Endothelial cell of umbilical vein (primary cell): ENCODE results near the gene SERPINB7. TPM values are rescaled to one million over a fixed set of nuclear protein-coding genes. Genes with fewer than 3 reads are reported as not detected.

Experiments
- BruUV-seq: library from RNA; stranded (reverse); fragments of 400-500 nt; replicated peaks from 2 replicates; lab custom pipeline; 2021; lab: Mats Ljungman, UMichigan
- CTCF ChIA-PET: fragments of 300-600, 350-600 bp; sonication (Branson Sonifier 250); formaldehyde crosslinking; loops from one replicate; lab custom pipeline; 2021; ENCODE audit warnings: antibody characterized with exemption, inconsistent platforms; lab: Charles Lee
- POLR2A ChIA-PET: fragments of 300-600, 350-600 bp; sonication (Branson Sonifier 250); formaldehyde crosslinking; loops from one replicate; lab custom pipeline; 2021; ENCODE audit warnings: antibody characterized with exemption, inconsistent platforms; lab: Charles Lee
- DNase-seq: peaks from one replicate; pipeline ENCODE4 v3.0.0-alpha.2; 2011; ENCODE audit warnings: low read depth, low spot score
- FAIRE-seq: peaks from 2 replicates; lab custom pipeline; 2011; peaks lifted over from hg19 to GRCh38; lab: Jason Lieb, UNC
- H2AFZ ChIP-seq: 2 replicates; pipeline ENCODE4 v1.6.0; 2012; ENCODE audit warnings: low read depth, low read length, control low read depth, inconsistent platforms
- H3K27ac ChIP-seq: 2 replicates; pipeline ENCODE4 v1.5.1; 2011; ENCODE audit warnings: low read depth, mild to moderate bottlenecking, control low read depth, low read length, moderate library complexity; ENCODE audit not compliant: insufficient read depth
- H3K27me3 ChIP-seq, 2 experiments: 2 replicates each; pipeline versions ENCODE4 v1.6.0 to v1.6.1; 2011; ENCODE audit warnings: low read length in 2 of 2, mixed read lengths in 1 of 2; ENCODE audit not compliant: control insufficient read depth in 2 of 2, insufficient read depth in 2 of 2
- H3K36me3 ChIP-seq, 2 experiments: 2 replicates in 1 of 2; 3 replicates in 1 of 2; pipeline ENCODE4 v1.5.1; 2011; ENCODE audit warnings: low read length in 2 of 2, mild to moderate bottlenecking in 1 of 2, moderate library complexity in 1 of 2; ENCODE audit not compliant: control insufficient read depth in 2 of 2, insufficient read depth in 2 of 2; ENCODE audit errors: extremely low read depth in 1 of 2
- H3K4me1 ChIP-seq: 3 replicates; pipeline ENCODE4 v1.5.1; 2011; ENCODE audit warnings: mild to moderate bottlenecking, low read length; ENCODE audit not compliant: control insufficient read depth, insufficient read depth; ENCODE audit errors: extremely low read depth
- H3K4me2 ChIP-seq: 2 replicates; pipeline ENCODE4 v1.6.1; 2011; ENCODE audit warnings: low read length, control low read depth, mixed read lengths; ENCODE audit not compliant: insufficient read depth
- H3K4me3 ChIP-seq, 3 experiments: fragments of 200-600 bp in 1 of 3; sonication (generic), shearing (Covaris generic) in 1 of 3; replicated peaks in 1 of 3; 2 replicates each; pipeline ENCODE4 v1.5.1; 2011 to 2016; ENCODE audit warnings: control low read depth in 3 of 3, low read length in 3 of 3, mild to moderate bottlenecking in 2 of 3, inconsistent platforms in 1 of 3, low read depth in 1 of 3, moderate library complexity in 1 of 3; ENCODE audit not compliant: insufficient read depth in 1 of 3
- H3K79me2 ChIP-seq: 2 replicates; pipeline ENCODE4 v1.6.0; 2012; ENCODE audit warnings: low read length, inconsistent platforms; ENCODE audit not compliant: control insufficient read depth, insufficient read depth
- H3K9ac ChIP-seq: replicated peaks from 2 replicates; pipeline ENCODE3; 2011; ENCODE audit warnings: low read length, control low read depth; ENCODE audit not compliant: insufficient read depth; ENCODE audit errors: extremely low read depth
- H3K9me1 ChIP-seq: replicated peaks from 3 replicates; pipeline ENCODE4 v1.6.0; 2011; ENCODE audit warnings: mild to moderate bottlenecking, low read length; ENCODE audit not compliant: control insufficient read depth, insufficient read depth; ENCODE audit errors: extremely low read depth
- H3K9me3 ChIP-seq: replicated peaks from 2 replicates; pipeline ENCODE4 v1.5.1; 2012; ENCODE audit warnings: low read length, inconsistent platforms; ENCODE audit not compliant: control insufficient read depth, insufficient read depth
- H4K20me1 ChIP-seq: replicated peaks from 2 replicates; pipeline ENCODE3; 2011; ENCODE audit warnings: mild to moderate bottlenecking, low read length; ENCODE audit not compliant: control insufficient read depth, insufficient read depth; ENCODE audit errors: extremely low read depth
- CTCF ChIP-seq, 2 donors: IDR thresholded peaks; 1 replicate in 1 of 2; 2 replicates in 1 of 2; pipeline ENCODE4 v1.5.1; 2011; ENCODE audit warnings: low read length in 2 of 2, mild to moderate bottlenecking in 2 of 2, moderate library complexity in 2 of 2, control low read depth in 1 of 2, inconsistent platforms in 1 of 2, low read depth in 1 of 2; ENCODE audit not compliant: insufficient read depth in 1 of 2; ENCODE audit errors: extremely low read depth in 1 of 2
- EZH2 ChIP-seq: IDR thresholded peaks from 2 replicates; pipeline ENCODE4 v1.6.1; 2012; ENCODE audit warnings: borderline replicate concordance, low read depth, mild to moderate bottlenecking, moderate library complexity, low read length, inconsistent platforms; ENCODE audit not compliant: severe bottlenecking
- FOS ChIP-seq: IDR thresholded peaks from 2 replicates; pipeline ENCODE4 v1.6.1; 2011; ENCODE audit warnings: mild to moderate bottlenecking, low read length, moderate library complexity, borderline replicate concordance; ENCODE audit not compliant: insufficient read depth
- GATA2 ChIP-seq: IDR thresholded peaks from 2 replicates; pipeline ENCODE4 v1.7.0; 2011; ENCODE audit warnings: low read depth, mild to moderate bottlenecking, moderate library complexity, mixed read lengths, low read length; ENCODE audit not compliant: insufficient read length, insufficient read depth
- JUN ChIP-seq: IDR thresholded peaks from 2 replicates; pipeline ENCODE4 v1.6.1; 2011; ENCODE audit warnings: borderline replicate concordance, low read depth; ENCODE audit not compliant: insufficient read length, insufficient read depth
- MAX ChIP-seq: IDR thresholded peaks from 2 replicates; pipeline ENCODE4 v1.6.1; 2011; ENCODE audit not compliant: insufficient read depth, insufficient read length
- MYC ChIP-seq: IDR thresholded peaks from one replicate; pipeline ENCODE4 v1.6.1; 2011; ENCODE audit warnings: mild to moderate bottlenecking, low read depth, low read length
- POLR2A ChIP-seq: IDR thresholded peaks from 2 replicates; pipeline ENCODE4 v1.6.1; 2012; ENCODE audit warnings: low read depth, mild to moderate bottlenecking, control low read depth, low read length
- POLR2AphosphoS5 ChIP-seq: IDR thresholded peaks from 2 replicates; pipeline ENCODE4 v1.6.1; 2012; ENCODE audit warnings: low read depth, mild to moderate bottlenecking, control low read depth, low read length, moderate library complexity; ENCODE audit not compliant: insufficient read depth
- dilution Hi-C: fragments of 300-500 bp; cut with MboI; formaldehyde crosslinking; loops from one replicate; pipeline ENCODE4 v1.15.0; 2019; ENCODE audit warnings: low sequenced_read_pairs; ENCODE audit not compliant: extremely low pct_ligation_motif_present
- intact Hi-C: fragments of 100-400 bp; cut with micrococcal nuclease; formaldehyde crosslinking; loops from one replicate; pipeline ENCODE4 v1.10.0; 2022
- polyA plus RNA-seq, 4 experiments: library from polyadenylated mRNA; depleted of rRNA in 3 of 4; stranded (reverse) in 3 of 4; unstranded in 1 of 4; fragments of >200 nt; gene quantifications; 2 replicates each; pipeline versions ENCODE4 v1.2.1 to v1.2.3, GENCODE V29; 2011 to 2012; ENCODE audit warnings: missing spikeins in 1 of 4
- total RNA-seq: library from RNA; stranded (reverse); gene quantifications from 2 replicates; pipeline ENCODE4 v1.2.3, GENCODE V29; 2021

Gene SERPINB7
- total and polyA plus RNA-seq, 2 donors (not counting 3 experiments of a cell fraction or from before 2014, with no cell fraction given) = not detected

- no TSS peak for BruUV-seq
- Histone ChIP-seq H3K27ac (no peak overlapping the region), H3K79me2 (no peaks in the 10 kb centered on the region), H3K9me1 (no peaks in the 10 kb centered on the region), H3K36me3 (no peaks in the 10 kb centered on the region), H2AFZ (no peak overlapping the region), H3K4me3 (no peak overlapping the region), H3K9me3 (no peaks in the 10 kb centered on the region), H4K20me1 (no peaks in the 10 kb centered on the region), H3K27me3 (no peaks in the 10 kb centered on the region), H3K4me2 (no peak overlapping the region), H3K9ac (no peak overlapping the region), H3K4me1 (no peaks in the 10 kb centered on the region)
- ChIA-PET CTCF (interaction anchor here (0.9 kb wide), 1 partner anchor 288 kb away, joined by 3 read pairs; no protein-coding TSS in a partner anchor), POLR2A (no interaction called here)
- dilution Hi-C loops (no loop called here), intact Hi-C loops (no loop called here)
- DNase-seq (no peak), FAIRE-seq (no peak)
- TF ChIP-seq FOS (no peak), CTCF (IDR thresholded peaks at IDR 0.05; ENCODE audit: extremely low read depth in 1 of 2, insufficient read depth in 1 of 2, low read depth in 1 of 2, low read length in 2 of 2) (no peak), EZH2 (no peak), GATA2 (no peak), POLR2A (no peak)
Observed at GRCh38 chr18:63799189-63799588, 24.0 kb downstream of the SERPINB7 start.

- no peak overlapping the region for H3K4me2 ChIP-seq
- H3K9ac ChIP-seq = no peak overlapping the region
- dilution Hi-C loops (no loop called here), intact Hi-C loops (no loop called here)
- CTCF ChIA-PET = no interaction called here
- POLR2A ChIA-PET = no interaction called here
- no peaks in the 10 kb centered on the region for H4K20me1 ChIP-seq
- H3K4me3 ChIP-seq = no peak overlapping the region
- no peaks in the 10 kb centered on the region for H3K4me1 ChIP-seq
- no peaks in the 10 kb centered on the region for H3K79me2 ChIP-seq
- no TSS peak for BruUV-seq
- no peak for FAIRE-seq
- H3K36me3 ChIP-seq = no peaks in the 10 kb centered on the region
- no peak for DNase-seq
- no peaks in the 10 kb centered on the region for H3K27me3 ChIP-seq
- no peak overlapping the region for H2AFZ ChIP-seq
- H3K9me1 ChIP-seq = no peaks in the 10 kb centered on the region
- TF ChIP-seq MYC (no peak), JUN (no peak), GATA2 (no peak), MAX (no peak), POLR2AphosphoS5 (no peak), CTCF (IDR thresholded peaks at IDR 0.05; ENCODE audit: extremely low read depth in 1 of 2, insufficient read depth in 1 of 2, low read depth in 1 of 2, low read length in 2 of 2) (no peak), POLR2A (no peak), FOS (no peak), EZH2 (no peak)
- no peaks in the 10 kb centered on the region for H3K9me3 ChIP-seq
- no peak overlapping the region for H3K27ac ChIP-seq
Observed at GRCh38 chr18:63801343-63801742, 26.1 kb downstream of the SERPINB7 start.
